GM19240 (cell line): ENCODE data around the gene EPB41L5.
"Not testable (repeated sequence)": the region's sequence is repeated elsewhere in the genome, so short reads cannot be mapped to it uniquely, and the experiment has no call there.

Experiments used
- DNase-seq: peaks from one replicate; pipeline ENCODE4 v3.0.0; 2011; ENCODE audit warnings: low spot score; ENCODE audit not compliant: insufficient read length

Gene EPB41L5

GRCh38 chr2:120029672-120030640 lies 17.1 kb downstream of the EPB41L5 start:
- DNase-seq: no peak

- no peak for DNase-seq
Observed at GRCh38 chr2:120032297-120032696, 19.4 kb downstream of the EPB41L5 start.

- no peak for DNase-seq
Observed at GRCh38 chr2:120034027-120034426, 21.1 kb downstream of the EPB41L5 start.

- no peak for DNase-seq
Observed at GRCh38 chr2:120034621-120035020, 21.7 kb downstream of the EPB41L5 start.

- DNase-seq: no peak
Observed at GRCh38 chr2:120036145-120036544, 23.3 kb downstream of the EPB41L5 start.

GRCh38 chr2:120037995-120038541 lies 25.2 kb downstream of the EPB41L5 start:
- no peak for DNase-seq

GRCh38 chr2:120042359-120042758 lies 29.5 kb downstream of the EPB41L5 start:
- no peak for DNase-seq

GRCh38 chr2:120044336-120044735 lies 31.5 kb downstream of the EPB41L5 start:
- no peak for DNase-seq

GRCh38 chr2:120045775-120046174 lies 32.9 kb downstream of the EPB41L5 start:
- DNase-seq: not testable (repeated sequence)

GRCh38 chr2:120046252-120046651 lies 33.4 kb downstream of the EPB41L5 start:
- not testable (repeated sequence) for DNase-seq

- no peak for DNase-seq
Observed at GRCh38 chr2:120052597-120052996, 39.7 kb downstream of the EPB41L5 start.

- DNase-seq: no peak
Observed at GRCh38 chr2:120053891-120054290, 41.0 kb downstream of the EPB41L5 start.

GRCh38 chr2:120059483-120059882 lies 46.6 kb downstream of the EPB41L5 start:
- no peak for DNase-seq

- DNase-seq: no peak
Observed at GRCh38 chr2:120060088-120060623, 47.3 kb downstream of the EPB41L5 start.

- no peak for DNase-seq
Observed at GRCh38 chr2:120064664-120065063, 51.8 kb downstream of the EPB41L5 start.

GRCh38 chr2:120066800-120067547 lies 54.1 kb downstream of the EPB41L5 start:
- no peak for DNase-seq

- not testable (repeated sequence) for DNase-seq
Observed at GRCh38 chr2:120068040-120068658, 55.3 kb downstream of the EPB41L5 start.

- no peak for DNase-seq
Observed at GRCh38 chr2:120075545-120075944, 62.7 kb downstream of the EPB41L5 start.

- no peak for DNase-seq
Observed at GRCh38 chr2:120077896-120078295, 65.0 kb downstream of the EPB41L5 start.

- DNase-seq: no peak
Observed at GRCh38 chr2:120079647-120080046, 66.8 kb downstream of the EPB41L5 start.

GRCh38 chr2:120091436-120091835 lies 78.6 kb downstream of the EPB41L5 start:
- DNase-seq: no peak
